Hepatocyte (in vitro differentiated cells): ENCODE results near the gene RYR3.

Experiments
- EZH2 ChIP-seq: fragments of 200-600 bp; sonication (generic); IDR thresholded peaks from 2 replicates; pipeline ENCODE4 v1.6.1; 2016; ENCODE audit warnings: antibody characterized with exemption, mild to moderate bottlenecking, borderline replicate concordance
- EZH2phosphoT487 ChIP-seq: fragments of 200-600 bp; sonication (generic); IDR thresholded peaks from one replicate; pipeline ENCODE4 v1.6.1; 2018; ENCODE audit warnings: antibody characterized with exemption, mild to moderate bottlenecking, low read depth, moderate library complexity; ENCODE audit not compliant: unreplicated experiment, severe bottlenecking
- TF ChIP-seq, protein P1 (sequence below): fragments of 200-600 bp; sonication (generic); IDR thresholded peaks from 2 replicates; pipeline ENCODE4 v1.5.1; 2016; ENCODE audit warnings: antibody characterized with exemption, mild to moderate bottlenecking; ENCODE audit not compliant: poor library complexity

DNA sequence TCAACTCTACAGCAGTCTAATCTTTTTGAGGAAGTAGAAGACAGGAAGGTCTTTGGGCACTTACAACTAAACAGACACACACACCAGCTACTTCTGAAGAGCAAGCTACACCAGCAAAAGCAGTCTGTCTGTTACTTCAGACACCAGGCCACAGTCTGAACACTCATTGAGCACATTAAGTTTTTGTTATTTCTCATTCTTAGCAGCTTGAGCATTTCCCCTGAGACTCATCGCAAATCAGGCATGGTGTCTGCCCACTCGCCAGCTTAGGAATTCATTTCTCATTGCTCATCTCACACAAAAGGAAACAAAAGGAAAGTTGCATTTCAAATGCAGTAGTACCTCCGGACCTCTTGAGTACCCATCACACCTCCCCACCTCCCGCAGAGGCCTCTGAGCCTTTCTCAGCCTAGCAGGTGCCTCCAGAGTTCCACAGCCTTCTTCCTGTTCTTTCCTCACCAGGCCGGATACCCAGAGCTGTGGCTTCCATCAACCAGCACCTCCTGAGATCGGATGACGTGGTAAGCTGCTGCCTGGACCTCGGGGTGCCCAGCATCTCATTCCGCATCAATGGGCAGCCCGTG lies 302.0 kb downstream of the RYR3 start:
- TF ChIP-seq, protein P1, sequence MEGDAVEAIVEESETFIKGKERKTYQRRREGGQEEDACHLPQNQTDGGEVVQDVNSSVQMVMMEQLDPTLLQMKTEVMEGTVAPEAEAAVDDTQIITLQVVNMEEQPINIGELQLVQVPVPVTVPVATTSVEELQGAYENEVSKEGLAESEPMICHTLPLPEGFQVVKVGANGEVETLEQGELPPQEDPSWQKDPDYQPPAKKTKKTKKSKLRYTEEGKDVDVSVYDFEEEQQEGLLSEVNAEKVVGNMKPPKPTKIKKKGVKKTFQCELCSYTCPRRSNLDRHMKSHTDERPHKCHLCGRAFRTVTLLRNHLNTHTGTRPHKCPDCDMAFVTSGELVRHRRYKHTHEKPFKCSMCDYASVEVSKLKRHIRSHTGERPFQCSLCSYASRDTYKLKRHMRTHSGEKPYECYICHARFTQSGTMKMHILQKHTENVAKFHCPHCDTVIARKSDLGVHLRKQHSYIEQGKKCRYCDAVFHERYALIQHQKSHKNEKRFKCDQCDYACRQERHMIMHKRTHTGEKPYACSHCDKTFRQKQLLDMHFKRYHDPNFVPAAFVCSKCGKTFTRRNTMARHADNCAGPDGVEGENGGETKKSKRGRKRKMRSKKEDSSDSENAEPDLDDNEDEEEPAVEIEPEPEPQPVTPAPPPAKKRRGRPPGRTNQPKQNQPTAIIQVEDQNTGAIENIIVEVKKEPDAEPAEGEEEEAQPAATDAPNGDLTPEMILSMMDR: no peak
- TF ChIP-seq EZH2phosphoT487: no peak
- TF ChIP-seq EZH2: no peak
